ENCODE results near the gene ANAPC13. TPM values are rescaled to one million over a fixed set of nuclear protein-coding genes. Genes with fewer than 3 reads are reported as not detected.

Gene ANAPC13
- total and polyA plus RNA-seq, 2 experiments from 2014 or later, result 119 to 149 TPM

GRCh38 chr3:134464064-134464688, 21.6 kb downstream of the ANAPC13 start:
- Histone ChIP-seq H4K20me1 (ENCODE audit: insufficient read depth, poor library complexity, severe bottlenecking) (no peaks in the 10 kb centered on the region), H3K79me2 (no peaks in the 10 kb centered on the region), H3K4me1 (ENCODE audit: insufficient read depth) (peaks cover 22% of the 10 kb centered on the region), H3K9me2 (replicated peaks; ENCODE audit: insufficient read depth) (no peaks in the 10 kb centered on the region), H2AFZ (no peak overlapping the region), H3K4me3 (no peak overlapping the region), H3K9me3 (ENCODE audit: low read depth) (no peaks in the 10 kb centered on the region), H3K27ac (peak overlapping the region; percentile 60), H3K27me3 (no peaks in the 10 kb centered on the region), H3K4me2 (peak overlapping the region; percentile 55), H3K36me3 (replicated peaks; ENCODE audit: insufficient read depth, low read depth) (no peaks in the 10 kb centered on the region)
- TF ChIP-seq EZH2 (IDR thresholded peaks at IDR 0.05; ENCODE audit: borderline replicate concordance), result no peak
- 35% methylated on average over 13 of the region's 13 CpGs for WGBS (ENCODE audit: low lambda C conversion rate, missing lambda C conversion rate)
- DNase-seq (ENCODE audit: low spot score), result peak; percentile 78

GRCh38 chr3:134463676-134464063, 22.1 kb downstream of the ANAPC13 start:
- Histone ChIP-seq H3K27me3 (no peaks in the 10 kb centered on the region), H3K4me1 (ENCODE audit: insufficient read depth) (peaks cover 22% of the 10 kb centered on the region), H3K4me3 (no peak overlapping the region), H4K20me1 (ENCODE audit: insufficient read depth, poor library complexity, severe bottlenecking) (no peaks in the 10 kb centered on the region), H3K9me2 (replicated peaks; ENCODE audit: insufficient read depth) (no peaks in the 10 kb centered on the region), H2AFZ (no peak overlapping the region), H3K79me2 (no peaks in the 10 kb centered on the region), H3K9me3 (ENCODE audit: low read depth) (no peaks in the 10 kb centered on the region), H3K36me3 (replicated peaks; ENCODE audit: insufficient read depth, low read depth) (no peaks in the 10 kb centered on the region), H3K4me2 (peak overlapping the region; percentile 55), H3K27ac (peak overlapping the region; percentile 60)
- DNase-seq (ENCODE audit: low spot score), result no peak
- 50% methylated on average over 4 of the region's 4 CpGs for WGBS (ENCODE audit: low lambda C conversion rate, missing lambda C conversion rate)
- TF ChIP-seq CTCF (IDR thresholded peaks at IDR 0.05; ENCODE audit: poor library complexity) (no peak), EZH2 (IDR thresholded peaks at IDR 0.05; ENCODE audit: borderline replicate concordance) (no peak), EZH2phosphoT487 (IDR thresholded peaks at IDR 0.05; ENCODE audit: low read depth, severe bottlenecking, unreplicated experiment) (no peak)

GRCh38 chr3:134462331-134462941, 23.3 kb downstream of the ANAPC13 start:
- TF ChIP-seq EZH2 (IDR thresholded peaks at IDR 0.05; ENCODE audit: borderline replicate concordance), result no peak
- TF ChIP-seq EZH2phosphoT487 (IDR thresholded peaks at IDR 0.05; ENCODE audit: low read depth, severe bottlenecking, unreplicated experiment), result no peak
- no peak for TF ChIP-seq CTCF (IDR thresholded peaks at IDR 0.05; ENCODE audit: poor library complexity)
- Histone ChIP-seq H3K27me3 (no peaks in the 10 kb centered on the region), H3K4me1 (ENCODE audit: insufficient read depth) (peaks cover 22% of the 10 kb centered on the region), H2AFZ (peak overlapping the region; percentile 30), H3K36me3 (replicated peaks; ENCODE audit: insufficient read depth, low read depth) (no peaks in the 10 kb centered on the region), H3K9me2 (replicated peaks; ENCODE audit: insufficient read depth) (no peaks in the 10 kb centered on the region), H4K20me1 (ENCODE audit: insufficient read depth, poor library complexity, severe bottlenecking) (no peaks in the 10 kb centered on the region), H3K4me3 (no peak overlapping the region), H3K9me3 (ENCODE audit: low read depth) (no peaks in the 10 kb centered on the region), H3K4me2 (peak overlapping the region; percentile 53), H3K27ac (peak overlapping the region; percentile 75), H3K79me2 (no peaks in the 10 kb centered on the region)
- DNase-seq (ENCODE audit: low spot score), result no peak
- 42% methylated on average over 5 of the region's 5 CpGs for WGBS (ENCODE audit: low lambda C conversion rate, missing lambda C conversion rate)

GRCh38 chr3:134460965-134461364, 24.8 kb downstream of the ANAPC13 start:
- Histone ChIP-seq H3K9me2 (replicated peaks; ENCODE audit: insufficient read depth) (no peaks in the 10 kb centered on the region), H3K4me1 (ENCODE audit: insufficient read depth) (peaks cover 22% of the 10 kb centered on the region), H3K4me3 (no peak overlapping the region), H3K27ac (no peak overlapping the region), H4K20me1 (ENCODE audit: insufficient read depth, poor library complexity, severe bottlenecking) (no peaks in the 10 kb centered on the region), H3K9me3 (ENCODE audit: low read depth) (no peaks in the 10 kb centered on the region), H3K4me2 (no peak overlapping the region), H3K36me3 (replicated peaks; ENCODE audit: insufficient read depth, low read depth) (no peaks in the 10 kb centered on the region), H2AFZ (no peak overlapping the region), H3K27me3 (no peaks in the 10 kb centered on the region), H3K79me2 (no peaks in the 10 kb centered on the region)
- TF ChIP-seq CTCF (IDR thresholded peaks at IDR 0.05; ENCODE audit: poor library complexity) (no peak), EZH2 (IDR thresholded peaks at IDR 0.05; ENCODE audit: borderline replicate concordance) (no peak), EZH2phosphoT487 (IDR thresholded peaks at IDR 0.05; ENCODE audit: low read depth, severe bottlenecking, unreplicated experiment) (no peak)
- DNase-seq (ENCODE audit: low spot score), result no peak
- 86% methylated on average over 2 of the region's 2 CpGs for WGBS (ENCODE audit: low lambda C conversion rate, missing lambda C conversion rate)

Data from hepatocyte (in vitro differentiated cells).